Activated T-cell treated with anti-CD3 and anti-CD28 coated beads, Interleukin-2, amount 50 U/mL, for 72 hours (primary cell): ENCODE measurements around the gene FXYD3. TPM values are rescaled to one million over a fixed set of nuclear protein-coding genes. Genes with fewer than 3 reads are reported as not detected.
A peak's percentile ranks its signal among the peaks of the same experiment; 100 is the strongest.
"Not testable (repeated sequence)": the region's sequence is repeated elsewhere in the genome, so short reads cannot be mapped to it uniquely, and the experiment has no call there.

Source experiments
- ATAC-seq, 2 donors: fragments of 150-1000 bp; cut with Tn5 transposase; replicated peaks in 1 of 2; 2 replicates each; pipeline ENCODE4 v1.10.0; 2021; ENCODE audit warnings: moderate library complexity in 2 of 2, mild to moderate bottlenecking in 1 of 2
- DNase-seq, 2 donors: peaks; one replicate each; pipeline ENCODE4 v3.0.0; 2021 to 2022; ENCODE audit warnings: mixed read lengths in 1 of 2
- H3K27ac Mint-ChIP-seq: one replicate; pipeline ENCODE4 v1.8.0; 2022; ENCODE audit warnings: mild to moderate bottlenecking, moderate library complexity, mixed read lengths
- H3K27me3 Mint-ChIP-seq: one replicate; pipeline ENCODE4 v1.8.0; 2022; ENCODE audit warnings: low read depth, mixed read lengths
- H3K36me3 Mint-ChIP-seq, 2 donors: one replicate each; pipeline ENCODE4 v1.8.0; 2022; ENCODE audit warnings: mixed read lengths in 2 of 2, mild to moderate bottlenecking in 1 of 2; ENCODE audit not compliant: insufficient read depth in 2 of 2
- H3K4me1 Mint-ChIP-seq: one replicate; pipeline ENCODE4 v1.8.0; 2022; ENCODE audit warnings: low read depth, mixed read lengths
- H3K4me3 Mint-ChIP-seq, 2 donors: one replicate each; pipeline ENCODE4 v1.8.0; 2022; ENCODE audit warnings: mild to moderate bottlenecking in 2 of 2, mixed read lengths in 2 of 2, moderate library complexity in 2 of 2
- H3K9me3 Mint-ChIP-seq, 2 donors: one replicate each; pipeline ENCODE4 v1.8.0; 2022; ENCODE audit warnings: mixed read lengths in 2 of 2
- total RNA-seq, 2 donors: library from RNA; stranded (reverse); gene quantifications; one replicate each; pipeline ENCODE4 v1.2.3, GENCODE V29; 2022

FXYD3 gene
- total RNA-seq, 2 donors from 2014 or later = not detected

- Mint-ChIP-seq H3K4me1 (peaks cover 20% of the 10 kb centered on the region), H3K27ac (no peak overlapping the region), H3K9me3 (no peaks in the 10 kb centered on the region), H3K27me3 (no peaks in the 10 kb centered on the region), H3K36me3 (peaks cover 7 to 12% of the 10 kb centered on the region in 2 donors), H3K4me3 (no peak overlapping the region)
- no peak for ATAC-seq
- DNase-seq = no peak
Measured at GRCh38 chr19:35151273-35152065, 35.8 kb downstream of the FXYD3 start.

- H3K27me3 Mint-ChIP-seq, ATAC-seq, H3K9me3 Mint-ChIP-seq, DNase-seq: not testable (repeated sequence)
- Mint-ChIP-seq H3K27ac (peak overlapping the region; percentile 56), H3K4me3 (peak overlapping the region; percentile 94 to 100), H3K4me1 (peaks cover 35% of the 10 kb centered on the region), H3K36me3 (peaks cover 8 to 20% of the 10 kb centered on the region in 2 donors)
Measured at GRCh38 chr19:35153129-35153522, 37.5 kb downstream of the FXYD3 start.

- Mint-ChIP-seq H3K4me1 (peaks cover 43% of the 10 kb centered on the region), H3K36me3 (peaks cover 8 to 27% of the 10 kb centered on the region in 2 donors), H3K27ac (peak overlapping the region; percentile 94), H3K4me3 (peak overlapping the region; percentile 94 to 100), H3K9me3 (no peaks in the 10 kb centered on the region), H3K27me3 (no peaks in the 10 kb centered on the region)
- ATAC-seq (peak; percentile 63 to 66), DNase-seq (peak; percentile 82 to 84)
Measured at GRCh38 chr19:35153701-35154524, 38.3 kb downstream of the FXYD3 start.

GRCh38 chr19:35154525-35155406, 39.1 kb downstream of the FXYD3 start, which contains the start of gene FXYD5:
FXYD5 (plus strand) TSS chr19:35154735; CDS start chr19:35155551, 816 bp downstream.
- H3K4me3 Mint-ChIP-seq = peak within 1 kb of the TSS; percentile 94 to 100
- peaks cover 13 to 35% of the 10 kb centered on the region in 2 donors for H3K36me3 Mint-ChIP-seq

GRCh38 chr19:35155441-35155840, 39.8 kb downstream of the FXYD3 start:
- Mint-ChIP-seq H3K36me3 (peaks cover 14 to 40% of the 10 kb centered on the region in 2 donors), H3K27ac (peak overlapping the region; percentile 94), H3K27me3 (no peaks in the 10 kb centered on the region), H3K9me3 (no peaks in the 10 kb centered on the region), H3K4me3 (peak overlapping the region; percentile 94 to 100), H3K4me1 (peaks cover 43% of the 10 kb centered on the region)
- DNase-seq (peak; percentile 37 to 48), ATAC-seq (peak; percentile 36 to 47)

More at GRCh38 chr19:35154525-35155406, 39.1 kb downstream of the FXYD3 start, which contains the start of gene FXYD5:
- no peaks in the 10 kb centered on the region for H3K27me3 Mint-ChIP-seq
- H3K9me3 Mint-ChIP-seq = no peaks in the 10 kb centered on the region
- peaks cover 43% of the 10 kb centered on the region for H3K4me1 Mint-ChIP-seq
- DNase-seq (peak; percentile 81 to 86), ATAC-seq (peak; percentile 83 to 84)
- peak within 1 kb of the TSS; percentile 94 for H3K27ac Mint-ChIP-seq

- DNase-seq (no peak), ATAC-seq (no peak)
- Mint-ChIP-seq H3K36me3 (peaks cover 17 to 44% of the 10 kb centered on the region in 2 donors), H3K27me3 (no peaks in the 10 kb centered on the region), H3K9me3 (peaks cover 0 to 2% of the 10 kb centered on the region in 2 donors), H3K27ac (peak overlapping the region; percentile 94), H3K4me1 (peaks cover 43% of the 10 kb centered on the region), H3K4me3 (peak overlapping the region; percentile 94 to 100)
Measured at GRCh38 chr19:35155981-35156672, 40.5 kb downstream of the FXYD3 start.

- Mint-ChIP-seq H3K4me1 (peaks cover 43% of the 10 kb centered on the region), H3K36me3 (peaks cover 22 to 49% of the 10 kb centered on the region in 2 donors), H3K27me3 (no peaks in the 10 kb centered on the region), H3K4me3 (peak overlapping the region; percentile 94 to 100), H3K27ac (peak overlapping the region; percentile 94), H3K9me3 (peaks cover 0 to 6% of the 10 kb centered on the region in 2 donors)
- no peak for ATAC-seq
- DNase-seq = no peak
Measured at GRCh38 chr19:35156673-35157014, 41.0 kb downstream of the FXYD3 start.

GRCh38 chr19:35157431-35157830, 41.8 kb downstream of the FXYD3 start:
- Mint-ChIP-seq H3K27ac (no peak overlapping the region), H3K36me3 (peaks cover 29 to 56% of the 10 kb centered on the region in 2 donors), H3K9me3 (peaks cover 0 to 9% of the 10 kb centered on the region in 2 donors), H3K4me3 (peak overlapping the region; percentile 0 to 100), H3K4me1 (peaks cover 43% of the 10 kb centered on the region), H3K27me3 (no peaks in the 10 kb centered on the region)
- DNase-seq (no peak), ATAC-seq (no peak)

- H3K36me3 Mint-ChIP-seq = peaks cover 49 to 76% of the 10 kb centered on the region in 2 donors
- H3K27me3 Mint-ChIP-seq = no peaks in the 10 kb centered on the region
- peak overlapping the region; percentile 75 for H3K27ac Mint-ChIP-seq
- H3K9me3 Mint-ChIP-seq = peaks cover 3 to 20% of the 10 kb centered on the region in 2 donors
- H3K4me3 Mint-ChIP-seq = no peak overlapping the region
- ATAC-seq = no peak
- no peak for DNase-seq
- peaks cover 32% of the 10 kb centered on the region for H3K4me1 Mint-ChIP-seq
Measured at GRCh38 chr19:35159606-35160005, 44.0 kb downstream of the FXYD3 start.

GRCh38 chr19:35160629-35161433, 45.2 kb downstream of the FXYD3 start:
- H3K9me3 Mint-ChIP-seq = peaks cover 5 to 25% of the 10 kb centered on the region in 2 donors
- no peak for DNase-seq
- peaks cover 55 to 84% of the 10 kb centered on the region in 2 donors for H3K36me3 Mint-ChIP-seq
- no peak overlapping the region for H3K4me3 Mint-ChIP-seq
- ATAC-seq = no peak
- peaks cover 29% of the 10 kb centered on the region for H3K4me1 Mint-ChIP-seq
- H3K27me3 Mint-ChIP-seq = no peaks in the 10 kb centered on the region
- H3K27ac Mint-ChIP-seq = peak overlapping the region; percentile 59

- Mint-ChIP-seq H3K4me3 (no peak overlapping the region), H3K27me3 (no peaks in the 10 kb centered on the region), H3K9me3 (peaks cover 6 to 27% of the 10 kb centered on the region in 2 donors), H3K27ac (no peak overlapping the region), H3K36me3 (peaks cover 58 to 85% of the 10 kb centered on the region in 2 donors), H3K4me1 (peaks cover 27% of the 10 kb centered on the region)
- no peak for ATAC-seq
- DNase-seq = no peak
Measured at GRCh38 chr19:35161434-35161743, 45.8 kb downstream of the FXYD3 start.
